GM12892 (cell line): ENCODE measurements around the gene TOMM6.

Source experiments
- POLR2A ChIP-seq: IDR thresholded peaks from 2 replicates; pipeline ENCODE4 v1.6.1; 2011; ENCODE audit warnings: low read depth, low read length, control low read depth
- POLR2AphosphoS5 ChIP-seq: IDR thresholded peaks from 2 replicates; pipeline ENCODE4 v1.6.1; 2011; ENCODE audit warnings: low read depth, low read length, control low read depth

GRCh38 chr6:41796474-41796873 is 9.0 kb downstream of the TOMM6 start:
- TF ChIP-seq POLR2A (no peak), POLR2AphosphoS5 (no peak)
